Skeletal muscle cell (primary cell): ENCODE measurements around the gene C1QL2.

Source experiments
- DNase-seq: peaks from one replicate; pipeline ENCODE4 v3.0.0-alpha.2; 2010; ENCODE audit warnings: low read depth
- H3K4me3 ChIP-seq: 2 replicates; pipeline ENCODE4 v1.5.1; 2011; ENCODE audit warnings: low read depth, mild to moderate bottlenecking, control low read depth, low read length, moderate library complexity

The C1QL2 gene

GRCh38 chr2:119180892-119181291, 22.3 kb upstream of the C1QL2 start:
- DNase-seq, result no peak
- no peak overlapping the region for H3K4me3 ChIP-seq

- no peak overlapping the region for H3K4me3 ChIP-seq
- peak; percentile 16 for DNase-seq
Measured at GRCh38 chr2:119179991-119180390, 21.4 kb upstream of the C1QL2 start.

GRCh38 chr2:119179202-119179601, 20.7 kb upstream of the C1QL2 start:
- no peak for DNase-seq
- H3K4me3 ChIP-seq, result no peak overlapping the region

- H3K4me3 ChIP-seq, result no peak overlapping the region
- no peak for DNase-seq
Measured at GRCh38 chr2:119178776-119179175, 20.2 kb upstream of the C1QL2 start.

- H3K4me3 ChIP-seq, result no peak overlapping the region
- DNase-seq, result no peak
Measured at GRCh38 chr2:119177838-119178190, 19.3 kb upstream of the C1QL2 start.

- DNase-seq, result no peak
- no peak overlapping the region for H3K4me3 ChIP-seq
Measured at GRCh38 chr2:119177171-119177837, 18.8 kb upstream of the C1QL2 start.

GRCh38 chr2:119175517-119175916, 17.0 kb upstream of the C1QL2 start:
- no peak for DNase-seq
- H3K4me3 ChIP-seq, result no peak overlapping the region

GRCh38 chr2:119174993-119175347, 16.4 kb upstream of the C1QL2 start:
- no peak for DNase-seq
- H3K4me3 ChIP-seq, result no peak overlapping the region

GRCh38 chr2:119174216-119174992, 15.9 kb upstream of the C1QL2 start:
- DNase-seq, result no peak
- H3K4me3 ChIP-seq, result no peak overlapping the region

GRCh38 chr2:119173556-119174060, 15.1 kb upstream of the C1QL2 start:
- DNase-seq, result no peak
- no peak overlapping the region for H3K4me3 ChIP-seq

GRCh38 chr2:119170504-119170903, 12.0 kb upstream of the C1QL2 start:
- DNase-seq, result no peak
- no peak overlapping the region for H3K4me3 ChIP-seq

- no peak for DNase-seq
- H3K4me3 ChIP-seq, result no peak overlapping the region
Measured at GRCh38 chr2:119169717-119170116, 11.2 kb upstream of the C1QL2 start.

GRCh38 chr2:119160361-119160990, 1.9 kb upstream of the C1QL2 start:
- DNase-seq, result no peak
- no peak overlapping the region for H3K4me3 ChIP-seq

GRCh38 chr2:119157850-119158511, 570 bp downstream of the C1QL2 start:
- DNase-seq, result no peak
- H3K4me3 ChIP-seq, result no peak overlapping the region

GRCh38 chr2:119156891-119157773, 1.4 kb downstream of the C1QL2 start:
- no peak overlapping the region for H3K4me3 ChIP-seq
- no peak for DNase-seq

GRCh38 chr2:119156105-119156890, 2.3 kb downstream of the C1QL2 start:
- DNase-seq, result no peak
- H3K4me3 ChIP-seq, result no peak overlapping the region

GRCh38 chr2:119155633-119156032, 2.9 kb downstream of the C1QL2 start:
- no peak overlapping the region for H3K4me3 ChIP-seq
- no peak for DNase-seq

- no peak for DNase-seq
Measured at GRCh38 chr2:119154076-119154475, 4.5 kb downstream of the C1QL2 start.

More at GRCh38 chr2:119154076-119154475, 4.5 kb downstream of the C1QL2 start:
- no peak overlapping the region for H3K4me3 ChIP-seq
